ENCODE data around the gene LRRC4B. TPM values are rescaled to one million over a fixed set of nuclear protein-coding genes. Genes with fewer than 3 reads are reported as not detected.

Gene LRRC4B
- total and polyA plus RNA-seq, 2 of the 13 experiments (the other 11 are each of a cell fraction or from before 2014, with no cell fraction given): not detected

DNA sequence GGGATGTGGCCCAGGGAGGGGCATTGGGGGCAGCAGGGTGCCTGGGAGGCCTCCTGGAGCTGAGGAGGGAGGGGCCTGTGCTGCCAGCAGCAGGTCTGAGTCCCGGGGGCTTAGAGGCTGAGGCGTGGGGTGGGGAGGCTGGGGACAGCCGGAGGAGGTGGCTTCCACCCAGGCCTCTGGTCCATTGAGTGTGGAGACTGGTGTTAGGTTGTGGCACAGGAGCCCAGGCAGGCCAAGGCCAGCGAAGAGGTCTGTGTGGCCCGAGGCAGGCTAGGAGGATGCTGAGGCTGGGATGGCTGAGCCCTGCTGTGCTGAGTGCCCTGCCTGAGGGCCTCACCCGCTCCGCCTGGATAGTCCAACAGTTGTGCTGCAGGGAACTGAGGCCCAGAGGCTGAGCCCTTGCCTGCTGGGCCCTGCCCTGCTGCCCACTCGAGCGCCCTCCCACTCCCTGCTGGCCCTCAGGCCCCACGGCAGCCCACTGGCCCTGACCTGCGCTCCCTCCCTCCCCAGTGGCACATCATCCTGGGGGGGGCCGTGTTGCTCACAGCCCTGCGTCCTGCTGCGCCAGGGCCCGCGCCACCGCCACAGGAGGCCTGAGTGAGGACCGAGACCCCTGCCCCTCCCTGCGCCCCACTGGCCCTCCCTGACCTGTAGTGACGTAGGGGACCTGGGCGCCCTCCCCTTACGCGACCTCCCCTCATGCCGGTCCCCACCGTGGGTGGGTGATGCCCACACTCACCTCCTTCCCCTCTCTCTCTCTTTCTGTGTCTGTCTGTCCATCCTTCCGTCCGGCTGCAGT is 86.7 kb downstream of the LRRC4B start:
- no peaks in the 10 kb centered on the region for H3K4me1 ChIP-seq (ENCODE audit: insufficient read depth, low read length)
- no peaks in the 10 kb centered on the region for H3K79me2 ChIP-seq (ENCODE audit: insufficient read depth, low read length)
- WGBS (ENCODE audit: low lambda C conversion rate): 33% methylated on average over 11 of the region's 27 CpGs
- in situ Hi-C loops (cut with HindIII; ENCODE audit: extremely low pct_ligation_motif_present, low pct_unique_long_range_greater_than_20kb) (no loop called here), intact Hi-C loops (cut with micrococcal nuclease; ENCODE audit: unreplicated experiment) (no loop called here)
- FAIRE-seq: no peak
- no peaks in the 10 kb centered on the region for H3K36me3 ChIP-seq (replicated peaks in 1 of 2; ENCODE audit: control insufficient read depth in 1 of 2, insufficient read depth in 2 of 2, low read length in 2 of 2)
- POLR2A ChIA-PET: no interaction called here
- ATAC-seq: no peak
- TF ChIP-seq WIZ (CRISPR knock-in tag; IDR thresholded peaks at IDR 0.05): no peak
- TF ChIP-seq SMAD1 (CRISPR knock-in tag; IDR thresholded peaks at IDR 0.05; ENCODE audit: borderline replicate concordance, low read depth): no peak
- no peak for TF ChIP-seq CREM (IDR thresholded peaks at IDR 0.05)
- TF ChIP-seq CREM (CRISPR knock-in tag; IDR thresholded peaks at IDR 0.05): no peak
- TF ChIP-seq FOXP1 (IDR thresholded peaks at IDR 0.05): no peak
- no peak for TF ChIP-seq FOXP1 (CRISPR knock-in tag; IDR thresholded peaks at IDR 0.05)
- TF ChIP-seq MEF2D (CRISPR knock-in tag; IDR thresholded peaks at IDR 0.05): no peak
- no peak for TF ChIP-seq SP140L (CRISPR knock-in tag; IDR thresholded peaks at IDR 0.05; ENCODE audit: borderline replicate concordance)
- TF ChIP-seq, protein P1, sequence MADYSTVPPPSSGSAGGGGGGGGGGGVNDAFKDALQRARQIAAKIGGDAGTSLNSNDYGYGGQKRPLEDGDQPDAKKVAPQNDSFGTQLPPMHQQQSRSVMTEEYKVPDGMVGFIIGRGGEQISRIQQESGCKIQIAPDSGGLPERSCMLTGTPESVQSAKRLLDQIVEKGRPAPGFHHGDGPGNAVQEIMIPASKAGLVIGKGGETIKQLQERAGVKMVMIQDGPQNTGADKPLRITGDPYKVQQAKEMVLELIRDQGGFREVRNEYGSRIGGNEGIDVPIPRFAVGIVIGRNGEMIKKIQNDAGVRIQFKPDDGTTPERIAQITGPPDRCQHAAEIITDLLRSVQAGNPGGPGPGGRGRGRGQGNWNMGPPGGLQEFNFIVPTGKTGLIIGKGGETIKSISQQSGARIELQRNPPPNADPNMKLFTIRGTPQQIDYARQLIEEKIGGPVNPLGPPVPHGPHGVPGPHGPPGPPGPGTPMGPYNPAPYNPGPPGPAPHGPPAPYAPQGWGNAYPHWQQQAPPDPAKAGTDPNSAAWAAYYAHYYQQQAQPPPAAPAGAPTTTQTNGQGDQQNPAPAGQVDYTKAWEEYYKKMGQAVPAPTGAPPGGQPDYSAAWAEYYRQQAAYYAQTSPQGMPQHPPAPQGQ (CRISPR knock-in tag; IDR thresholded peaks at IDR 0.05; ENCODE audit: borderline replicate concordance): no peak
- TF ChIP-seq BORCS8-MEF2B (CRISPR knock-in tag; IDR thresholded peaks at IDR 0.05): no peak
- no peak for TF ChIP-seq ZNF282 (IDR thresholded peaks at IDR 0.05; ENCODE audit: partially characterized antibody)
- TF ChIP-seq, protein P2, sequence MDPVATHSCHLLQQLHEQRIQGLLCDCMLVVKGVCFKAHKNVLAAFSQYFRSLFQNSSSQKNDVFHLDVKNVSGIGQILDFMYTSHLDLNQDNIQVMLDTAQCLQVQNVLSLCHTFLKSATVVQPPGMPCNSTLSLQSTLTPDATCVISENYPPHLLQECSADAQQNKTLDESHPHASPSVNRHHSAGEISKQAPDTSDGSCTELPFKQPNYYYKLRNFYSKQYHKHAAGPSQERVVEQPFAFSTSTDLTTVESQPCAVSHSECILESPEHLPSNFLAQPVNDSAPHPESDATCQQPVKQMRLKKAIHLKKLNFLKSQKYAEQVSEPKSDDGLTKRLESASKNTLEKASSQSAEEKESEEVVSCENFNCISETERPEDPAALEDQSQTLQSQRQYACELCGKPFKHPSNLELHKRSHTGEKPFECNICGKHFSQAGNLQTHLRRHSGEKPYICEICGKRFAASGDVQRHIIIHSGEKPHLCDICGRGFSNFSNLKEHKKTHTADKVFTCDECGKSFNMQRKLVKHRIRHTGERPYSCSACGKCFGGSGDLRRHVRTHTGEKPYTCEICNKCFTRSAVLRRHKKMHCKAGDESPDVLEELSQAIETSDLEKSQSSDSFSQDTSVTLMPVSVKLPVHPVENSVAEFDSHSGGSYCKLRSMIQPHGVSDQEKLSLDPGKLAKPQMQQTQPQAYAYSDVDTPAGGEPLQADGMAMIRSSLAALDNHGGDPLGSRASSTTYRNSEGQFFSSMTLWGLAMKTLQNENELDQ (CRISPR knock-in tag; IDR thresholded peaks at IDR 0.05; ENCODE audit: borderline replicate concordance): no peak
- no peak for TF ChIP-seq ZNF225 (CRISPR knock-in tag; IDR thresholded peaks at IDR 0.05)
- no peak for TF ChIP-seq EEA1 (CRISPR knock-in tag; IDR thresholded peaks at IDR 0.05; ENCODE audit: borderline replicate concordance)
- TF ChIP-seq ZNF382 (CRISPR knock-in tag; IDR thresholded peaks at IDR 0.05; ENCODE audit: borderline replicate concordance): no peak
- no peak for TF ChIP-seq HDAC6 (IDR thresholded peaks at IDR 0.05; ENCODE audit: low read depth, low read length)
- TF ChIP-seq U2AF2 (IDR thresholded peaks at IDR 0.05; ENCODE audit: low read depth, low read length): no peak
- no peak for TF ChIP-seq ZNF598 (CRISPR knock-in tag; IDR thresholded peaks at IDR 0.05; ENCODE audit: borderline replicate concordance)
- no peak for TF ChIP-seq FOXM1 (CRISPR knock-in tag; IDR thresholded peaks at IDR 0.05)
- no peaks in the 10 kb centered on the region for H4K20me1 ChIP-seq (ENCODE audit: insufficient read depth, low read length)
- H2AFZ ChIP-seq (ENCODE audit: low read length): no peak overlapping the region
- no peak overlapping the region for H3K9ac ChIP-seq (ENCODE audit: insufficient read depth, low read depth, low read length)
- no TSS peak for BruUV-seq (replicated peaks)
- no peak overlapping the region for H3K4me2 ChIP-seq (ENCODE audit: low read depth, low read length)
- peaks cover 6 to 10% of the 10 kb centered on the region in 2 experiments; a peak in 3 of 5 replicates for H3K27me3 ChIP-seq (ENCODE audit: control insufficient read depth in 1 of 2, insufficient read depth in 2 of 2, low read length in 2 of 2)
- peaks cover 10% of the 10 kb centered on the region for H3K9me3 ChIP-seq (ENCODE audit: low read length)
- no peak for DNase-seq (ENCODE audit: low spot score)
- no peak overlapping the region for H3K27ac ChIP-seq (ENCODE audit: extremely low read length, insufficient read depth, low read length)
- CTCF ChIA-PET (ENCODE audit: low intra/inter-chr PET ratio, low total read pairs): interaction anchor here (1.2 kb wide), 1 partner anchor 113 kb away, joined by 4 read pairs; no protein-coding TSS in a partner anchor
- H3K4me3 ChIP-seq (replicated peaks in 1 of 3; ENCODE audit: insufficient read depth in 1 of 3, low read depth in 2 of 3, low read length in 3 of 3): no peak overlapping the region

All from HepG2 (cell line).